Activated T-cell treated with anti-CD3 and anti-CD28 coated beads, Interleukin-2, amount 50 U/mL, for 1 hour (primary cell): ENCODE data around the gene AP4M1.
"Not testable (repeated sequence)": the region's sequence is repeated elsewhere in the genome, so short reads cannot be mapped to it uniquely, and the experiment has no call there.

ENCODE experiments used
- DNase-seq: peaks from one replicate; pipeline ENCODE4 v3.0.0-alpha.2; 2020

The AP4M1 gene

DNA sequence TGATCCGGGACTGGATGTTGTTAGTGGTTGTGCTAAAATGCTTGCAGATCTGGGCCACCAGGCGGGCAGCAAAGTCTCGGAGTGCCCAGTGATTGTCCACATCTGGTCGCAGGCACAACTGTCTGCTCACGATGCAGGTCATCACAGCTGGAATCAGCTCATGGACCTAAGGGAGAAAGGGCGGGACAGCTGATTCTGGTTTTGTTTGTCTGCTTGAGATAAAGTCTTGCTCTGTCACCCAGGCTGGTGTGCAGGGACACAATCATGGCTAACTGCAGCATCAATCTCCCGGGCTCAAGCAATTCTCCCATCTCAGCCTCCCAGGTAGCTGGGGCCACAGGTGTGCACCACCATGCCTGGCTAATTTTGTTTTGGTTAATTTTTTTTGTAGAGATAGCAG is 9.7 kb downstream of the AP4M1 start:
- DNase-seq = no peak

DNA sequence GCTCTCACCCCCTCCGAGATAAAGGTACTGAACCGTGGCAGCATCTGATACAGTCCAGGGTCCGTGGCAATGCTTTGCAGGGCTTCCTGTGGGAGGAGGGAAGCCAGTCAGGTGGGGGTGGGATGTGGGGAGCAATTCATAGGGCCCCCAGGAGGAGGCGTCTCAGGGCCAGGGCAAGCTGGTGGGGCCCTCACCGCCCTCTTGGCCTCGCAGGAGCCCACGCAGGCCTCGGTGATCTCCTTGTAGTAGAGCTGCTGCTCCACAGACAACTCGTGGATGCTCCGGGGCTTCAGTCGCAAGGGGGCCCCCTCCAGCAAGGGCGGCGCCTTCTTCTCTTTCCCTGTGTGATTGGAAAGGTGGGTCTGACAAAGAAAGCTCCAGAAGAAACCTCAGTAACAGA is 10.5 kb downstream of the AP4M1 start:
- DNase-seq = no peak

DNA sequence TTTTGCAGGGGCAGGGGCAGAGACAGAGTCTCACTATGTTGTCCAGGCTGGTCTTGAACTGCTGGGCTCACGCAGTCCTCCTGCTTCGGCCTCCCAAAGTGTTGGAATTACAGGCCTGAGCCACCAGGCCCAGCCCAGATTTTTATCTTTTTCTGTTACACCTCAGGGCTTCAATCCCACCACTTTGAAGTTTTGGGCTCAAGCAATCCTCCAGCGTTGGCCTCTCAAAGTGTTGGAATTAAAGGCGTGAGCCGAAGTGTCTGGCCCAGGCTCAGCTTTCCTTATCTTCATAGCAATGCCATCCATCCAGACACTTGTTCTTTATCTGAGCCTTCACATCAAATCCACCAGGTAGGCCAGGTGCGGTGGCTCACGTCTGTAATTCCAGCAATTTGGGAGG is 13.6 kb downstream of the AP4M1 start:
- no peak for DNase-seq

DNA sequence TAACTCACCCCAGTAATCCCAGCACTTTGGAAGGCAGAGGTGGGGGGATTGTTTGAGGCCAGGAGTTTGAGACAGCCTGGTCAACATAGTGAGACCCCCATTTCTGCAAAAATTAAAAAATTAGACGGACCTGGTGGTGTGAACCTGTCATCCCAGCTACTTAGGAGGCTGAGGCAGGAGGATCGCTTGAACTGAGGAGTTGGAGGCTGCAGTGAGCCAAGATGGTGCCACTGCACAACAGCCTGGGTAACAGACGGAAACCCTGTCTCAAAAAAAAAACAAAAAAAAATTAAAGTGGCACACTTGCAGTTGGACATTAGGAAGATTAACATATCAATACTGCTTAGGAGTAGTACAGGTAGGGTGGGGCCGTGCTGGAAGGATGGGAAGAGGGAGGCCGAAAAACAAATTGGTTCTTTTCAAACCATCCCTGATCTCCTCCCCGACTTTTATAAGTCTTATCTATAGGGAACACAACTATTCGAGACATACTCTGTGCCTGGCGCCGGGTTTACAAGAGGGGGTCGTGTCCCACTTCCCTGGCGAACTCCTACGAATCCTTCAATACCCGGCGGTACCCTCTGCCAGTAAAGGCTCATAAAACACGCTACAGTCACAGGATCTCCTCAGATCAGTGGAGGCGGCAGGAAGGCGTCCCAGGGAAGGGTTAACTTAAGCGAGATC is 17.1 kb downstream of the AP4M1 start:
- DNase-seq = no peak

DNA sequence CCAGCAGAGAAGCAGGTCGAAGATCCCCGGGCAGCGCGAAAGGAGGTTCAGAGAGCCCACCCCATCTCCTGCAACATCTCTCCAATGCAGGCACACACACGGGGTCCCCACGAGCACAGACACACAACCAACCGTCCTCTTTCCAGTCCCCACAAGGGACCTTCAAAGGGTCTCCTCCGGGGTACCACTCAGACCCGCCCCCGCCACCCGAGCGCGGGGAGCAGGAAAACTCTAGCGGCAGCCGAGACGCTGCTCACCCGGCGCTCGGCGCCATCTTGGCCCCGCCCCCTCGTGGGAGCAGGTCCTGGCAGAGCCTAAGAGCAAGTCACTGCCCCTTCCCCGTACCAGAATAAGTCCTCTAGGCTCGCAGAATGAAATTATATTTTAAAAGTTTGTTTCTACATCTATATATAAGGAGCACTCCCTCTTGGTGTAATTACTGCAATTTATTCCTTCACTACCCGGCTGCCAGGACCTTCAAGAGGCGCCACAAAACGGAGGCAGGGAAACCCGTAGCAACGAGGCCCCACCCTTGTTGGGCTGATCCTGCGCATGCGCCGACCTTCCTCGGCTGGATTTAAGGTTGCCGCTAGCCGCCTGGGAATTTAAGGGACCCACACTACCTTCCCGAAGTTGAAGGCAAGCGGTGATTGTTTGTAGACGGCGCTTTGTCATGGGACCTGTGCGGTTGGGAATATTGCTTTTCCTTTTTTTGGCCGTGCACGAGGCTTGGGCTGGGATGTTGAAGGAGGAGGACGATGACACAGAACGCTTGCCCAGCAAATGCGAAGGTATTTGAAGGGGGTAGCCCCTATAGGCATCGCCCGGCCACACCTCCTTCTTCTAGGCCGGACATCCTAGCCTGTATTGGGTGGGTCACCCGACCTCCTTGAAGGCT is 17.9 kb downstream of the AP4M1 start, which contains the start of the genes CNPY4 and TAF6:
TSS of gene CNPY4 (plus strand) at position 563 of the 898 bp plus-strand sequence. CDS start at position 674, 111 bp downstream.
TSS of gene TAF6 (minus strand) at position 287 of the 898 bp plus-strand sequence. CDS start 5,149 bp downstream, outside the sequence.
- DNase-seq = peak; percentile 94

DNA sequence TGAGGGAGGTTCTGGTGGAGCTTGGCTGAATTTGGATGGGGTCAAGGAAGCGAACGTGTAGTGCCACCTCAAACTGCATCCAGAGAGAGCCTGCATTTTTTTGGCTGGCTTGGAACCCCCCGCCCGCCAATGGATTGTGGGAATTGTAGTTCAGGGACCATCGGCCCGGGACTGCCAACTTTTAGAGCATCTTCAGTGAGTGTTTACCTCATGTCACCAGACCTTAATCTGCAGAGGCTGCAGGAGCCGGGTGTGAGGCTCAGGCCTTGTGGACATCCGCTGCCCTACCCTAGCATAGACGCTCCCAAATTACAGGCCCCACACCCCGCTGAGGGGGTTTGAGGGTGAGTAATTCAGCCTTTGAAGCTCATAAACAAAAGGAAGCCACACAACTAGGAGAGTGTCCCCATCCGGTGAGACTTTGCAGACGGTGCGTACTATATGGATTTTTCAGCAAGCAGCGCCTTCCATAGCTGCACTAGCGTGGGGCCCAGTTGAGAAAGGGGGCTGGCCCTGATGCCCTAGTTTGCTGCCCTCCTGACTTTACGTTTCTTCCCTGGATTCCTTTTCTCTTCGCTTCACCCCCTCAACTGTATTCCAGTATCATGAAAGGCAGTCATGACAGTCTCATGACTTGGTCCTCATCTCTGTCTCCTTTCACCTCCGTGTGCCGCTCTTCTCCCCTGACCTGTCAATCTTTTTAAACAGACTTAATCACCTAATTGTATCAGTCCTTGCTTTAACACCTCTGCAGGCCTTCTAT is 18.7 kb downstream of the AP4M1 start:
- peak; percentile 74 for DNase-seq

DNA sequence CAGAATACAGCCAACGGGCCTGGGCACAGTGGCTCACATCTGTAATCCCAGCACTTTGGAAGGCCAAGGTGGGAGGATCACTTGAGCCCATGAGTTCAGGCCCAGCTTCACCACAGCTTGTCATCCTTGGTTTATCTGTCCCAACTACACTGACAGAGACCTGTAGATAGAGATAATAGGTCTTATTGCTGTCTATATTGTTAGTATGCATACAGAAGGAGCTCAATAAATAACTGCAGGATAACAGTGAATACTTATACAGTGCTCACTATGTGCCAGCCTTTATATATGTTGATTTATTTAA is 19.2 kb downstream of the AP4M1 start:
- no peak for DNase-seq

DNA sequence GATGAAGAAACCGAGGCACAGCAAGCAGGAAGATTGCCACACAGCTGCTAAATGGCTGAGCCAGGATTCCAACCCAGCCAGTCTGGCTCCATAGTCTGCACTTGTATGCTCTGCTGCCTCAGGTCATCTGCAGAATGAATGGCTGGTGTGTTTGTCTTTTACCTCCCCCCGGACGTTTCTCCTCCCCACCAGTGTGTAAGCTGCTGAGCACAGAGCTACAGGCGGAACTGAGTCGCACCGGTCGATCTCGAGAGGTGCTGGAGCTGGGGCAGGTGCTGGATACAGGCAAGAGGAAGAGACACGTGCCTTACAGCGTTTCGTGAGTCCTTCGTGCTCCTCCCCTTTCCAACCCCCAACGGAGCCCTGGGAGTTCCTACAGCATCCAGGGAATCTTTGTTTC is 20.6 kb downstream of the AP4M1 start:
- no peak for DNase-seq

DNA sequence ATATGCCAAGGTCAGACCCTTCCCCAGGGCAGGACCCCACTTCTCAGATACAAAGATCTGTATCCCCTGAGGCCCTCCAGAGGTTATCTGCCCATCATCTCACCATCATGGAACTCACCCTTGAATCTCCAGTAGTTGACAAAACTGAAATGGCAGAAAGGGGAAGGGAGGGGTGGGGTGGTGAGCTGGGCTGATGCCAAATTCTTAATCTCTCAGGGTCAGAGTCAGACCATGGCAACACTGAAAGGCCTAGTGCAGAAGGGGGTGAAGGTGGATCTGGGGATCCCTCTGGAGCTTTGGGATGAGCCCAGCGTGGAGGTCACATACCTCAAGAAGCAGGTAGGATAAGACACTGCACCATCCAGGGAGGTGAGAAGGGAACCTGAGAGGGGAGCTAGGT is 21.1 kb downstream of the AP4M1 start:
- DNase-seq = no peak

DNA sequence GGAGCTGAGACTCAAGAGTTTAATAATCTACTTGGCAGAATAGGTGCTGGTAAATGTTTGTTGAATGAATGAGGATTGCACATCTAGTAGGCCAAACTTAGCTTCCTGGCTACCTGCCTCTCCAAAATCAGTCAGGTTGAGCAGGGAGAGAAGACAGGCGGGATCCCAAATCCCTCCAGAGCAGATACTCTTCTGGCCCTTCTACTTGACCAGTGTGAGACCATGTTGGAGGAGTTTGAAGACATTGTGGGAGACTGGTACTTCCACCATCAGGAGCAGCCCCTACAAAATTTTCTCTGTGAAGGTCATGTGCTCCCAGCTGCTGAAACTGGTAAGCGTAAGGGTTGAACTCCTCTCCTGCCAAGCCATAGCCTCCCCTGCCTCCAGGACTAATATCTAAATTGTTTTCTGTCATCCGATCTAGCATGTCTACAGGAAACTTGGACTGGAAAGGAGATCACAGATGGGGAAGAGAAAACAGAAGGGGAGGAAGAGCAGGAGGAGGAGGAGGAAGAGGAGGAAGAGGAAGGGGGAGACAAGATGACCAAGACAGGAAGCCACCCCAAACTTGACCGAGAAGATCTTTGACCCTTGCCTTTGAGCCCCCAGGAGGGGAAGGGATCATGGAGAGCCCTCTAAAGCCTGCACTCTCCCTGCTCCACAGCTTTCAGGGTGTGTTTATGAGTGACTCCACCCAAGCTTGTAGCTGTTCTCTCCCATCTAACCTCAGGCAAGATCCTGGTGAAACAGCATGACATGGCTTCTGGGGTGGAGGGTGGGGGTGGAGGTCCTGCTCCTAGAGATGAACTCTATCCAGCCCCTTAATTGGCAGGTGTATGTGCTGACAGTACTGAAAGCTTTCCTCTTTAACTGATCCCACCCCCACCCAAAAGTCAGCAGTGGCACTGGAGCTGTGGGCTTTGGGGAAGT is 23.1 kb downstream of the AP4M1 start:
- no peak for DNase-seq

DNA sequence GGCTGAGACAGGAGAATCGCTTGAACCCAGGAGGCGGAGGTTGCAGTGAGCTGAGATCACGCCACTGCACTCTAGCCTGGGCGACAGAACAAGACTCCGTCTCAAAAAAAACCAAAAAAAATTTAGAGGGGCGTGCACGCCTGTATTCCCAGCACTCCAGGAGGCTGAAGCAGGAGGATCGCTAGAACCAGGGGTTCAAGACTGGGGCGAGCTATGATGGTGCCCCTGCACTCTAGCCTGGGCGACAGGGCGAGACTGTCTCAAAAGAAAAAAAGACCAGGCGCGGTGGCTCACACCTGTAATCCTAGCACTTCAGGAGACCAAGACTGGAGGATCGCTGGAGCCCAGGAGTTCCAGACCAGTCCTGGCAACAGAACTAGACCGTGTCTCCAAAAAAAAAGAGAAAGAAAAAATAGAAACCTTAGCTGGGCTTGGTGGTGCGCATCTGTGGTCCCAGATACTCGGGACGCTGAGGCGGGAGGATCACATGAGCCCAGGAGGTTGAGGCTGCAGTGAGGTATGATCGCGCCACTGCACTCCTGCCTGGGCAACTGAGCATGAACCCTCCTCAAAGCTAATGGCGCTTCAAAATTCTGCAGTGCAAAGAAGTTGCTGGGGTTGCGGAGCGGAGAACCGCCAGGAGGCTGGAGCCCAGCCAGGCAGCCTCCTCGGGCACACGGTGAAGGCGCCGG is 24.9 kb downstream of the AP4M1 start:
- DNase-seq = no peak

DNA sequence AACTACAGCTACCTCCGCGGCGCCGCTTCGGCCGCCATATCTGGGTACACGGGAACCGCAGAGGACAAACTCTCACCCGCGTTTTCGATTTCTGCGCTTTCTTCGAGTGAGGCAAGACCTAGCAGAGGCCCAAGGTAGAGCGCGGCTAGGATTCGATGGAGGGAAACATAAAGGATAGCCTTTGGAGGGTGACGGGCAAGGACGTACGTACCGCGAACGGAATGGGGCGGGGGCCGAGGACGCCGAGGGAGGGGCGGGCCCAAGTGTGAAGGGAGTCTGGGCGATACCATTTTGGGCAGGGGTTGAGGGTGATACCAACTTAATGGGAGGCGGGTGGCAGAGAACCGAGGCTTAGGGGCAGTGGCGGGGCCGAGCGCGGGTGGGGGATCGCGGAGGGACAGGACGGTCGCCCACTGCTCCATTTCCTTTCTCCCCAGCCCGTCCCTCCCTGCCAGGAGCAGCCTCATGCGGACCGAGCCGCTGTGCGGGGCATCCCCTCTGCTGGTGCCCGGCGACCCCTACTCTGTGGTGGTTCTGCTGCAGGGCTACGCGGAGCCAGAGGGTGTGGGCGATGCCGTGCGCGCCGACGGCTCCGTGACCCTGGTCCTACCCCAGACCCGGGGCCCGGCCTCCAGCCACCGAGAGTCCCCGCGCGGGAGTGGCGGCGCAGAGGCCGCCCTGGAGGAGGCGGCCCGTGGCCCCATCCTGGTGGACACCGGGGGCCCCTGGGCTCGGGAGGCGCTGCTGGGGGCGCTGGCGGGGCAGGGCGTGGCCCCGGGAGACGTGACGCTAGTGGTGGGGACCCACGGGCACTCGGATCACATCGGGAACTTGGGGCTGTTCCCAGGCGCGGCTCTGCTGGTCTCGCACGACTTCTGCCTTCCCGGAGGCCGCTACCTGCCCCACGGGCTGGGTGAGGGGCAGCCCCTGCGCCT is 25.8 kb downstream of the AP4M1 start, which contains the start of gene MBLAC1:
TSS of gene MBLAC1 (plus strand) at position 37 of the 935 bp plus-strand sequence. CDS start at position 466, 429 bp downstream.
- peak; percentile 91 for DNase-seq

DNA sequence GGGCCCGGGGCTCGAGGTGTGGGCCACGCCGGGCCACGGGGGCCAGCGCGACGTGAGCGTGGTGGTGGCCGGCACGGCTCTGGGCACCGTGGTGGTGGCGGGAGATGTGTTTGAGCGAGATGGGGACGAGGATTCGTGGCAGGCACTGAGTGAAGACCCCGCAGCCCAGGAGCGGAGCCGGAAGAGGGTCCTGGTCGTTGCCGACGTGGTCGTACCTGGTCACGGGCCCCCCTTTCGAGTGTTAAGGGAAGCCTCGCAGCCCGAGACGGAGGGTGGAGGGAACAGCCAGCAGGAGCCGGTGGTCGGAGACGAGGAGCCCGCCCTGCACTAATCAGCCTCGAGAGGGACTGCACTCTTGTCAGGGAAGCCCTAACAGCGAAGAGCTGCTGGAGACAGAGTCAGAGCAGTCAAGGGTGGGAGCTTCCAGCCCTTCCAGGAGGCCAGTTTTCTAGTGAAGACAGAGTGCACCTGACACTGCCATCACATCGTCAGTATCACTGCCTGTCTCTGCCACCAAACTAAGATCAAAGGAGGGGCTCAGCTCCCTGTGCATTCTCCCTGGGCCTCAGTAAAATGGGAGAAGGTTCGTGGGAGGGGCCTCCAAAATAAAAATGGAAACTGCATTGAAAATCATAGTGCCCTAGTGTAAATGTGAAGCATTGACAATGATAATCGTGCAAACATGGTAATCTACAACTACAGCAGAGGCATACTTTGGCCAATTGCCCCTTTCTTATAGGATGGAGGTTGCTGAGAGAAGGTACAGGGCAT is 26.6 kb downstream of the AP4M1 start:
- no peak for DNase-seq

DNA sequence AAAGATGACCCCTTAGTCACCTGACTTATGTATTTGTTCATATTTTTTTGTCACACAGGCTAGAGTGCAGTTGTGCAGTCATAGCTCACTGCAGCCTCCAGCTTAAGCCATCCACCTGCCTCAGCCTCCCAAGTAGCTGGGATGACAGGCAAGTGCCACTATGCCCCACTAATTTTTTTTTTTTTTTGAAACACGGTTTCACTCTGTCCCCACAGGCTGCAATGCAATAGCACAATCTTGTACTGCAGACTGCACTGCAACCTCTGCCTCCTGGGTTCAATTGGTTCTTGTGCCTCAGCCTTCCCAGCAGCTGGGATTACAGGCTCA is 27.2 kb downstream of the AP4M1 start:
- no peak for DNase-seq

DNA sequence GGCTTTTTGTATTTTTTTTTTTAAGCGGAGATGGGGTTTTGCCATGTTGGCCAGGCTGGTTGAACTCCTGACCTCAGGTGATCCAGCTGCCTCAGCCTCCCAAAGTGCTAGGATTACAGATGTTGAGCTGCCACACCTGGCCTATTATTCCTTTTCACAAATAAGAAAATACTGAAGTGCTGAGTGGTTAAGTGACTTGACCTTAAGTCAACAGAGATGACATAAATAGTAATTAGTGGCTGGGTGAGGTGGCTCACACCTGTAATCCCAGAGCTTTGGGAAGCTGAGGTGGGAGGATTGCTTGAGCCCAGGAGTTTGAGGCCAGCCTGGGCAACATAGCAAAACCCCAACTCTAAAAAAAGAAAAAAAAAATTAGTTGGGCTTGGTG is 28.8 kb downstream of the AP4M1 start:
- DNase-seq = not testable (repeated sequence)

DNA sequence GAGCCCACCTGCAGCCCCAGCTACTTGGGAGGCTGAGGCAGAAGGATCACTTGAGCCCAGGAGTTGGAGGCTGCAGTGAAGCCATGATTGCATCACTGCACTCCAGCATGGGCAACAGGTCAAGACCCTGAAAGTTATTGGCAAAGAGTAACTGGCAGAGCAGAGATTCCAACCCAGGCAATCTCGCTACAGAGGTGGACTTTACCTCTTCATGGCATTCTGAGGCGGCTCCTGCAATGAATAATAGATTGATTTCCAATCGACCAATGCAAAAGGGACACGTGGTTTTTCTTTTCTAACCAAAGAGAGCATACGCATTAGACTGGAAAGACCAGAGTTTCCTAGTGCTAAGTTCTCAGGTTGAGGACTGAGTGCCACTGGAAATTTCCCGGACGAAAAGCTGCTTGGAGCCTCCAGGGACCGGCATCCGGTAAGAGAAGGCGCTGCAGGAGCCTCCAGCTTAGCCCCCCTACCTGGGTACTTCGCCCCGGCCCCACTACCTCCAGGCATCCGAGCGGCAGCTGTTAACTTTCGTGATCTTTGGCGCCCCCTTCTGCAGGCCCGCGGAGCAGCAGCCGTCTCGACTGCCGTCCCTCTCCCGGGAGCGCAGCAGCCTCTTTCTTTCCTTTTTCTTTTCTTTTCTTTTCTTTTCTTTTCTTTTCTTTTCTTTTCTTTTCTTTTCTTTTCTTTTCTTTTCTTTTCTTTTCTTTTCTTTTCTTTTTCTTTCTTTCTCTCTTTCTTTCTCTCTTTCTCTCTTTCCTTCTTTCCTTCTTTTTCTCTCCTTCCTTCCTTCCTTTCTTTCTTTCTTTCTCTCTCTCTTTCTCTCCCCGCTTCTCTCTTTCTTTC is 29.4 kb downstream of the AP4M1 start:
- peak; percentile 89 for DNase-seq

DNA sequence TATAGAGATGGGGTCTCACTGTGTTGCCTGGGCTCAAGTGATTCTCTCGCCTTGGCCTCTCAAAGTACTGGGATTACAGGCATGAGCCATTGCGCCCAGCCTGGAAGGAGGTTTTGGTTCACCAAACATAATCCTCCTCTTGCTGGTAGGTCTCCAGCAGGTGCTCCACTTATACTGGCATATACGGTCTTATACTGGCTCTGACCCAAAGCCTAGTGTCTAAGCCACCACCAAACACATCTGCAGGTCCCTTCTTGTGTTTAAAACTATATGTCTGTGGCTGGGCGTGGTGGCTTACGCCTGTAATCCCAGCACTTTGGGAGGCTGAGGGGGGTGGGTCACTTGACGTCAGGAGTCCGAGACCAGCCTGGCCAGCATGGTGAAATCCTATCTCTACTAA is 30.7 kb downstream of the AP4M1 start:
- no peak for DNase-seq

DNA sequence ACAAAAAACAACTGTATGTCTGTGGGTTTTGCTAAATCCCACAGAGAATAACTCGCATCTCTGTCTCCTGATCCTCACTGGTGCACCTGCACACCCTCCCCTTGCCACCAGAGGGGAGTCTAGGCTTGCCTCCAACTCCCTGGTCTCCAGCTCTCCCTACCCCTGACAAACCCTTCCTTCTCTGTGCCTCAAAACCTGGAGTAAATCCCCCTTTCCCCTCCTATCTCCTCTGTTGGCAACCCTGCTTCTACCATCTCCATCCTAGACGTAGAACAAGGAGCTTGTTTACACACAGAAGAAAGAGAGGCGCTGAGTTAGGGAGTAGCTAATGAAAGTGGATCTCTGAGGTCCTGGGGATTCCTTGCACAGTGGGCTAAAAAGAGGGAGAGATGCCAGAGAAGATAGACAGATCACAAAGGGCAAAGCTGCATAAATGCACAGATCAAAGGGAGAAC is 31.3 kb downstream of the AP4M1 start:
- DNase-seq = peak; percentile 70
